Measurements from ENCODE around the gene CDT1. TPM values are rescaled to one million over a fixed set of nuclear protein-coding genes. Genes with fewer than 3 reads are reported as not detected.
"Not testable (repeated sequence)": the region's sequence is repeated elsewhere in the genome, so short reads cannot be mapped to it uniquely, and the experiment has no call there.

The CDT1 gene
- total RNA-seq, 3 donors from 2014 or later, result 1.3 to 3.3 (median 3.2) TPM

DNA sequence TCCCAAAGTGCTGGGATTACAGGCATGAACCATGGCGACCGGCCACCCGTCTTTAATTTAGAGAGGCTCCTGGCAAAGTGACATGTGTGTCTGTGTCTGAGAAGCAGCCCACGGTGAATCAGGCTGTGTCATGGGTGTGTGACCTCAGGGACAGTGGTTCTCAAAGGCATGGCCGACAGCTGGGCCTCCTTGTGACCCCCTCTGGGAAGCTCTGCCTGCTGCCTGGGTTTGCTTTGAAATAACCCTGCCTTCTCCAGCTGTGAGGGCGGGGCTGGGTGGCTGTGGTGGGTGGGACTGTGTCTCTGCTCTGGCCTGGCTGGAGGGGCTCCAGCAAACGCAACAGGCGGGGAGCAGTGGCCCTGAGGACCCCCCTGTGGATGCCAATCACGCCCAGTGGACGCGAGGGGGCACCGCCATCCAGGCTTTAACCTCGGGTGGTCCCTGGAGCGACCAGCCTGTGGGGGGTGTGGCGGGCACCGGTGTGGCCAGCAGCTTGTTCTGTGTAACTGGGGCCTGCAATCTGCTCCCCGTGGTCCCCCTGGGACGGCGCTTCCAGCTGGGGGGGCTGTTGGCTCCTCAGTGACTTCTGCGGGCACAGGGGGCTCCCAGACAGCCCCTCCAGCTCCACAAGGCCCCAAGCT lies 16.9 kb downstream of the CDT1 start:
- no peaks in the 10 kb centered on the region for H3K27me3 ChIP-seq
- TF ChIP-seq, protein P1, sequence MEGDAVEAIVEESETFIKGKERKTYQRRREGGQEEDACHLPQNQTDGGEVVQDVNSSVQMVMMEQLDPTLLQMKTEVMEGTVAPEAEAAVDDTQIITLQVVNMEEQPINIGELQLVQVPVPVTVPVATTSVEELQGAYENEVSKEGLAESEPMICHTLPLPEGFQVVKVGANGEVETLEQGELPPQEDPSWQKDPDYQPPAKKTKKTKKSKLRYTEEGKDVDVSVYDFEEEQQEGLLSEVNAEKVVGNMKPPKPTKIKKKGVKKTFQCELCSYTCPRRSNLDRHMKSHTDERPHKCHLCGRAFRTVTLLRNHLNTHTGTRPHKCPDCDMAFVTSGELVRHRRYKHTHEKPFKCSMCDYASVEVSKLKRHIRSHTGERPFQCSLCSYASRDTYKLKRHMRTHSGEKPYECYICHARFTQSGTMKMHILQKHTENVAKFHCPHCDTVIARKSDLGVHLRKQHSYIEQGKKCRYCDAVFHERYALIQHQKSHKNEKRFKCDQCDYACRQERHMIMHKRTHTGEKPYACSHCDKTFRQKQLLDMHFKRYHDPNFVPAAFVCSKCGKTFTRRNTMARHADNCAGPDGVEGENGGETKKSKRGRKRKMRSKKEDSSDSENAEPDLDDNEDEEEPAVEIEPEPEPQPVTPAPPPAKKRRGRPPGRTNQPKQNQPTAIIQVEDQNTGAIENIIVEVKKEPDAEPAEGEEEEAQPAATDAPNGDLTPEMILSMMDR (IDR thresholded peaks at IDR 0.05), result no peak
- TF ChIP-seq POLR2A (IDR thresholded peaks at IDR 0.05) (no peak), POLR2AphosphoS5 (IDR thresholded peaks at IDR 0.05) (no peak)
- intact Hi-C loops (cut with DNase I; ENCODE audit: low total_unique reads), result no loop called here
- no peaks in the 10 kb centered on the region for H3K9me3 ChIP-seq
- no peak for DNase-seq (ENCODE audit: low spot score in 2 of 2)
- H3K4me1 ChIP-seq, result no peaks in the 10 kb centered on the region
- no peak overlapping the region for H3K27ac ChIP-seq
- no peaks in the 10 kb centered on the region for H3K36me3 ChIP-seq
- no peak overlapping the region for H3K4me3 ChIP-seq

DNA sequence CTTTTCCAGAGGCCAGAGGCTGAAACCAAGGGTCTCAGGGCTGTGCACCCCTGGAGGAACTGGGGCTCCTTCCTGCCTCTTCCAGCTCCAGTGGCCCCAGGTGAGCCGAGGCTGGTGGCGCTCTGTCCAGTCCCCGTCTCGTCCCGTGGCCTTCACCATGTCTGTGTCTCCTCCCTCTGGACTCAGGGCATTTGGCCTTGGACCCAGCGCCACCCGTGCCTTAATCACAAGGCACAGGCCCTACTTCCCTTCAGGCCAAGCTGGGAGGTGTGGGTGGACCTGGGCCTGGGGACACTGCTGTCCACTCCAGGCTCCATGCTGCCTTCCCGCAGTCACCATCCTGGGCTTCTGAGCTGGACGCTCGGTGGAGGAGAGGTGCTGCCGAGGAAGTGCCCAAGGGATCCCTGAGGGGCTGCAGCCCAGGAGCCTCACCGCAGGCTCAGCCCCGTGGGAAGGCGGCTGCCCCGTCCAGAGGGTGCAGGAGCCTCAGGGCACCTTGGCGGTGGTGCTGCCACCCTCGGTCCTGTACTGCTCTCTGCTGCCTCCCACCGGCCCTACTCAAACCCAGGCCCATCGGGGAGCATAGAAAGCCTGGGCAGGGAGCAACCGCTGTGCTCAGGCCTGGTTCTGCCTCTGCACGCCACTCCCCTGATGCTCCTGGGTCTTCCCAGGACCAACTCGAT lies 17.7 kb downstream of the CDT1 start:
- Histone ChIP-seq H3K4me1 (no peaks in the 10 kb centered on the region), H3K4me3 (no peak overlapping the region), H3K27ac (no peak overlapping the region), H3K27me3 (no peaks in the 10 kb centered on the region), H3K9me3 (no peaks in the 10 kb centered on the region), H3K36me3 (no peaks in the 10 kb centered on the region)
- no peak for DNase-seq (ENCODE audit: low spot score in 2 of 2)
- TF ChIP-seq, protein P1 (IDR thresholded peaks at IDR 0.05), result no peak
- intact Hi-C loops (cut with DNase I; ENCODE audit: low total_unique reads), result no loop called here

DNA sequence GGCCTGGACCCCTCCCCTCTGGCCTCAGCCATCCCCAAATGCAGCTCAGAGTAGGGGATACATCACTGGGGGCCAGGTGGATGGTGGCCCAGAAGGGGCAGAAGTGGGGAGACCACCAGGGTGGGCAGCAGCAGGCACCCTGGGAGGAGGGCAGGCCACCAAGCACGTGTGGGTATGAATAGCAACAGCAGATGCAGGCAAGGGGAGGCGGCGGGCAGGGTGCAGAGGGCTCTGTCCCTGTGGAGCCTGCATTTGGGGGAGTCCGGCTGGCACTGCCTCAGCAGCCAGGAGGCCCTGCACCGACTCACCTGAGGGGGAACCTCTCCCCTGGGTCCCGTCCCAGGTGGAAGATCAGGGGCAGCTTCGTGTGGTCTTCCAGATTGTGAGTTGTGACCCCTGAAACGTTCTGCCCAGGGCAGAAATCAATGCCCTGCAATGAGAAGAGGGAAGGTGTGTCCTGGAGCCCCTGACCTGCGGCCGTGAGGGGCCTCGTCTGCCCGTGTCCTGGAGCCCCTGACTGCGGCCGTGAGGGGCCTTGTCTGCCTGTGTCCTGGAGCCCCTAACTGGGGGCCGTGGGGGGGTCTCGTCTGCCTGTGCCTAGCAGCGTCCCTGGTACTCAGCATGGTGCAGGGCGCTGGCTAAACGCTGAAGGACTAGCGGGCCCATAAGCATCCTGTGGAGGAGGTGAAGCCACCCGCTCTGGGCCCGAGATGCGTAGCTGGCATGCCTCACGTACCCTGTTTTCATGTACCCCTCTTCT lies 18.9 kb downstream of the CDT1 start:
- Histone ChIP-seq H3K36me3 (no peaks in the 10 kb centered on the region), H3K27me3 (no peaks in the 10 kb centered on the region), H3K4me3 (no peak overlapping the region), H3K4me1 (no peaks in the 10 kb centered on the region), H3K9me3 (no peaks in the 10 kb centered on the region), H3K27ac (no peak overlapping the region)
- TF ChIP-seq POLR2AphosphoS5 (IDR thresholded peaks at IDR 0.05) (no peak), POLR2A (IDR thresholded peaks at IDR 0.05) (no peak)
- TF ChIP-seq, protein P1 (IDR thresholded peaks at IDR 0.05), result no peak
- DNase-seq (ENCODE audit: low spot score in 2 of 2), result no peak
- intact Hi-C loops (cut with DNase I; ENCODE audit: low total_unique reads), result no loop called here

DNA sequence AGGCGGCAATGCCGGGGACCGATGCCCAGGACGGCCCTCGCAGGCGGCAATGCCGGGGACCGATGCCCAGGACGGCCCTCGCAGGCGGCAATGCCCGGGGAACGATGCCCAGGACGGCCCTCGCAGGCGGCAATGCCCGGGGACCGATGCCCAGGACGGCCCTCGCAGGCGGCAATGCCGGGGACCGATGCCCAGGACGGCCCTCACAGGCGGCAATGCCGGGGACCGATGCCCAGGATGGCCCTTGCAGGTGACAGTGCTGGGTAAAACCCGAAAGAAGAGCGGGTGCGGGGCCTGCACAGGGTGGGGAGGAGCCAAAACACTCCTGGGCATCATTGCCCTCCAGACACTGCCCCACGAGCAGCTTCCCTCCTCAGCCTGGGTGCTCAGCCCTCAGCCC lies 20.1 kb downstream of the CDT1 start:
- H3K27ac ChIP-seq; intact Hi-C loops (cut with DNase I; ENCODE audit: low total_unique reads); DNase-seq (ENCODE audit: low spot score in 2 of 2); H3K4me3 ChIP-seq; H3K4me1 ChIP-seq; H3K36me3 ChIP-seq; H3K27me3 ChIP-seq; H3K9me3 ChIP-seq: not testable (repeated sequence)

DNA sequence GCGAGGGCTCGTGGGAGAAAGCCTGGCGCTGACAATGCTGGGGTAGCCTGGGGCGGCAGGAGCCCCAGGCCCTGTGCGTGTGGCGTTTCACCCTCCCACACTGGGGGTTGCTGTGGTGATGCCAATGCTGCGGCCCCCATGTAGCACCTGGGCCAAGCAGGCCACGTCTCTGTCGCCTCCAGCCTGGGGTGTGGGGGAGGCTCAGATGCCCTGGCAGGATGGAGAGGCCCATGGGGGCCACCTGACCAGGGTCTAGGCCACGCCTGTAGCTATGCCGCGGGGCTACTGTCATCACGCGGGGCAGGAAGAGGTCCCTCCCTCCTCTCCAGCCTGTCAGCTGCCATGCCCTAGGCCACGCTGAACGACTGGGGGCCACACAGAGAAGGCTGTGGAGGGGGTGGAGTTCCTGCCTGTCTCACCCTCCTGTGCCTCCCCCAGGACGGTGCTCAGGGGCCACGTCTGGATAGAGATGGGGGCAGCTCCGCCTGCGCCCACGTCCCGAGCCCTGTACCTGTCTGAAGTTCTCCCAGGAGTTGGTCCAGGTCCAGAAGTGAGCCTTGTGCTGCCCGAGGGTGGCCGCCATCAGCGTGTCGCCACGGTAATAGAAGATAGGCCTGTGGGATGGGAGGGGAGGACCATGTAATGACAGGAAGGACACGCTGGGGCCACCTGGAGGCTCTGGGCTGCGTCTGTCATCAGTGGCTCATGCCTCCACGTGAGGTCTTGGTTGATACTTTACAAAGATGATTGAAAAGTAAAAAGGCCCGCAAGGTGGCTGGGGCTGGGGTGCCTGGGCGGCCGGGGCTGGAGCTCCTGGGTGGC lies 20.9 kb downstream of the CDT1 start:
- no peak for DNase-seq (ENCODE audit: low spot score in 2 of 2)
- Histone ChIP-seq H3K4me3 (no peak overlapping the region), H3K4me1 (no peaks in the 10 kb centered on the region), H3K9me3 (no peaks in the 10 kb centered on the region), H3K36me3 (no peaks in the 10 kb centered on the region), H3K27me3 (no peaks in the 10 kb centered on the region), H3K27ac (no peak overlapping the region)
- TF ChIP-seq POLR2A (IDR thresholded peaks at IDR 0.05) (no peak), POLR2AphosphoS5 (IDR thresholded peaks at IDR 0.05) (no peak)
- TF ChIP-seq, protein P1 (IDR thresholded peaks at IDR 0.05), result no peak
- intact Hi-C loops (cut with DNase I; ENCODE audit: low total_unique reads), result no loop called here
